Measurements from ENCODE around the gene ZNF462.
"Not testable (repeated sequence)": the region's sequence is repeated elsewhere in the genome, so short reads cannot be mapped to it uniquely, and the experiment has no call there.

ZNF462 gene

DNA sequence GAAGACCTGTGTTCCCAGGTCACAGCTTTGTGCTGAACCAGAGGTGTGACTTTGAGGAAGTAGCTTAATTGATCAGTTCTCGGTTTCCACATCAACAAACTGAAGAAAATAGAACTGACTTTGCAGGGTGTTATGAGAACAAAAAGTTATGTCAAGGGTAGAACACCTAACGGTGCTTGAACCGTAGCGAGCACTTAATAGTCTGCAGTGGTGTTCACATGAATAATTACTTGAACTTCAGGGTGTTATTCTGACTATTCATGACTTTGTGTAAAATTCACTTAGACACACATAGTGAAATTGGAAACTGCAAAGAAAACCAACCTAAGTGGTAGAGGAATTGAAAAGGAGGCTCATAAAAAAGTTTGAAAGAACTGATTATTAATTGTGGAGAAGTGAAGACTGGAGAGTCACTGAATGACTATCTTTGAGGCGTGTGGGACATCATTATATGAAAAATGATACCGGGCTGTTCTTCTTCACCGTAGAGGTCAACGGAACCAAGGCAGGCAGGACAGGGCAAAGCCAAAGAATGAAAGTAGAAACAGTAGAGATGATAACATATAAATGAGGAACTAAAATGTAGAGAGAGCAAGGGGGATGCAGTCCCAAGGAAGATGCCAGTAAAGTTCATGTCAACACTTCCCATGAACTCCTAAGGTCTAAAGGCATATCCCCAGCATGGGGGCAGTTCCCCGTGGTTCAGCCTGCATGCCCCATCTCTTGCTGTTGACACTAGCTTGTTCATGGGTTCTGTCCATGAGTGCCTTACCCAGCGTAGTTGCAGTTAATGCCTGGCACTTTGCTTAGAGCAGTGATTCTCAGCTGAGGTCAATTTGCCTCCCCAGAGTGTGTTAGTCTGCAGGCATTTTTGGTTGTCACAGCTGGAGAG is 118.7 kb downstream of the ZNF462 start:
- no peak for DNase-seq (ENCODE audit: low read depth)
- TF ChIP-seq, protein P1, sequence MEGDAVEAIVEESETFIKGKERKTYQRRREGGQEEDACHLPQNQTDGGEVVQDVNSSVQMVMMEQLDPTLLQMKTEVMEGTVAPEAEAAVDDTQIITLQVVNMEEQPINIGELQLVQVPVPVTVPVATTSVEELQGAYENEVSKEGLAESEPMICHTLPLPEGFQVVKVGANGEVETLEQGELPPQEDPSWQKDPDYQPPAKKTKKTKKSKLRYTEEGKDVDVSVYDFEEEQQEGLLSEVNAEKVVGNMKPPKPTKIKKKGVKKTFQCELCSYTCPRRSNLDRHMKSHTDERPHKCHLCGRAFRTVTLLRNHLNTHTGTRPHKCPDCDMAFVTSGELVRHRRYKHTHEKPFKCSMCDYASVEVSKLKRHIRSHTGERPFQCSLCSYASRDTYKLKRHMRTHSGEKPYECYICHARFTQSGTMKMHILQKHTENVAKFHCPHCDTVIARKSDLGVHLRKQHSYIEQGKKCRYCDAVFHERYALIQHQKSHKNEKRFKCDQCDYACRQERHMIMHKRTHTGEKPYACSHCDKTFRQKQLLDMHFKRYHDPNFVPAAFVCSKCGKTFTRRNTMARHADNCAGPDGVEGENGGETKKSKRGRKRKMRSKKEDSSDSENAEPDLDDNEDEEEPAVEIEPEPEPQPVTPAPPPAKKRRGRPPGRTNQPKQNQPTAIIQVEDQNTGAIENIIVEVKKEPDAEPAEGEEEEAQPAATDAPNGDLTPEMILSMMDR (conservative IDR thresholded peaks at IDR 0.05; ENCODE audit: low read length) = no peak
- H3K4me3 ChIP-seq (ENCODE audit: low read length) = no peak overlapping the region

DNA sequence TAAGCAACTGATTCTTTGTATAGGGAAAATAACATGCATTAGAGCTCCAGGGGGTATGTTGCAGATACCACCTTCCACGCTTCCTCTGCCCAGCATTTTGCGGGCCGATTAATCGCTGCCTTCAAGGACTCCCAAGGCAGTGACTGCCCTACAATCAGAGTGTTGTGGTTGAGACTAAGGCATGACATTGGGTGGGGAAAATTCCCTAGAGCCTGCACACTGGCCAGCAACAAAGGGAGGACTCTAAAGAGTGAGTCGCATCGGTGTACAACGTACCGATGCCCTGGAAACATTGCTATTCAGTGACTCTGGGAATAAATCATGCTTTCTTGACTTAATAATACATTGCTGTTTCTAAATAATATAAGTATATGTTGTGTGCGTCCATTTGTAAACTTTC is 119.7 kb downstream of the ZNF462 start:
- TF ChIP-seq, protein P1 (conservative IDR thresholded peaks at IDR 0.05; ENCODE audit: low read length) = no peak
- H3K4me3 ChIP-seq (ENCODE audit: low read length) = no peak overlapping the region
- no peak for DNase-seq (ENCODE audit: low read depth)

DNA sequence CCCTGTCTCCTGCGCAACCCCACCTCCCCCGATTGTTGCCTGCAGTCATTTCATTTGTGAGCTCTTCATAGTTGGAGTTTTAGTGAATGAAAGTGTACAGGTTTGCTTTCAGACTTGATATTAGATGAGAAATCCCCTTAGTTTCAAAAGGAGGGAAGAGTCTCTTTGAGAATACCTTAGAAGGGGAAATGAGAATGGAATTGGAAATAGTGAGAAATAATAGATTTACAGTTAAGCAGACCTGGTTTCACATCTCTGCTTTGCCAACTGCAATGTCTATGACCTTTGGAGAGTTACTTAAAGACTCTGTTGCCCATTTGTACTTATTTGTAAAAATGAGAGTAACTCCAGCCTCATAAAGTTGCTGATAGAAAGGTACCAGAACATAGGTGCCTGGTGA is 120.4 kb downstream of the ZNF462 start:
- H3K4me3 ChIP-seq (ENCODE audit: low read length) = no peak overlapping the region
- no peak for DNase-seq (ENCODE audit: low read depth)
- TF ChIP-seq, protein P1 (conservative IDR thresholded peaks at IDR 0.05; ENCODE audit: low read length) = no peak

DNA sequence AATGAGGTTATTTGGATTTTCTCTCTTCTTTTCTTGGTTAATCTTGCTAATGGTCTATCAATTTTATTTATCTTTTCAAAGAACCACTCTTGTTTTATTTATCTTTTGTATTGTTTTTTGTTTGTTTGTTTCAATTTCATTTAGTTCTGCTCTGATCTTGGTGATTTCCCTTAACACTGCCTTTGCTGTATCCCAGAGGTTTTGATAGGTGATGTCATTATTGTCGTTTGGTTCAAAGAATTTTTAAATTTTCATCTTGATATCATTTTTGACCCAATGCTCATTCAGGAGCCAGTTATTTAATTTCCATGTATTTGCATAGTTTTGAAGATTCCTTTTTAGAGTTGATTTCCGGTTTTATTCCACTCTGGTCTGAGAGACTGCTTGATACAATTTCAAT is 126.9 kb downstream of the ZNF462 start:
- H3K4me3 ChIP-seq (ENCODE audit: low read length); DNase-seq (ENCODE audit: low read depth): not testable (repeated sequence)

DNA sequence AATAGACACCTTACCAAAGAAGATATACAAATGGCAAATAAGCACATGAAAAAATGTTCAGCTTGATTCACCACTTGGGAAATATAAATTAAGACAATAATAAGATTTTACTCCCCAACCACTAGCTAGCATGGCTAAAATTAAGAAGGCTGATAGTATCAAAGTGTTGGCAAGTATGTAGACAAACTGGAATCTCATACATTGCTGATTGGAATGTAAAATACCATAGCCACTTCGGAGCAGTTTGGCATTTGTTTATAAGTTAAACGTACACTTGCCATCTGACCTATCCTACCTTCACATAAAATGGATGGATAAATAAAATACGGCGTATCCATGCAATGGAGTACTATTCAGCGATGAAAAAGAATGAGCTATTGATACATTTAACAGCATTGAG is 129.2 kb downstream of the ZNF462 start:
- TF ChIP-seq, protein P1 (conservative IDR thresholded peaks at IDR 0.05; ENCODE audit: low read length) = no peak
- H3K4me3 ChIP-seq (ENCODE audit: low read length) = no peak overlapping the region
- DNase-seq (ENCODE audit: low read depth) = no peak

DNA sequence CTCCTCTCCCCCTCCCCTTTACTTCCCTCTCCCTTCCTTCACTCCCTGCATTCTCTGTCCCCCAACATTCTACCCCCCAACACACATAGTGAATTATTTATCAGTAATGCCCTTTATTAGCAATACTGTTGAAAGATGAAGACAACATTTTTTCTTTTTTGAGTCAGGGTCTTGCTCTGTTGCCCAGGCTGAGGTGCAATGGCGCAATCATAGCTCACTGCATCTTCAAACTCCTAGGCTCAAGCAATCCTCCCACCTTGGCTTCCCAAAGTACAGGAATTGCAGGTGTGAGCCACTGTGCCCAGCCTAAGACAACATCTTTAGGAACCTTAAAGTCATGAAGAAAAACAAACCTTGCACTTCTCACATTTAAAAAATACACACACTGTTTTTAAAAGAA is 130.6 kb downstream of the ZNF462 start:
- TF ChIP-seq, protein P1 (conservative IDR thresholded peaks at IDR 0.05; ENCODE audit: low read length) = no peak

DNA sequence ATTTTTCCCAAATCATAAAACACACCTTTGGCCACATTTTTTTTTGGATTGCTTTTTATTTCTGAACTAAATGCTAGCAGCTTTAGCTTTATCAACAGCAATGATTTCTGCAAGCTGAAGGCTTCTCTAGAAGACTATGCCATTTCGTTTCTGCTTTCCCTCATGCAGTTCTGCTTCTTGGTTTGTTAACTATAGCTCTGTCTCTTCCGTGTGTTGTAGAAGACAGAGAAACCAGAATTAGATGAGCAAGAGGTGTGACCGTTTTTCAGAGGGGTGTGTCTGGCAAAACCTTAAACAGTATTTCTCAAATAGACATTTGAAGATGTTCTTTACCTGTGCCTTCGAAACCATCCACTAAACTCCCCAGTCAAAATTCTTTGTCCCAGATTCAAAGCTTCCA is 131.5 kb downstream of the ZNF462 start:
- H3K4me3 ChIP-seq (ENCODE audit: low read length) = no peak overlapping the region
- DNase-seq (ENCODE audit: low read depth) = no peak
- TF ChIP-seq, protein P1 (conservative IDR thresholded peaks at IDR 0.05; ENCODE audit: low read length) = no peak

More for the DNA sequence above, 130.6 kb downstream of the ZNF462 start:
- no peak for DNase-seq (ENCODE audit: low read depth)
- no peak overlapping the region for H3K4me3 ChIP-seq (ENCODE audit: low read length)

Data from AG10803 (cell line).